ENCODE results near the gene C13orf46.

Gene C13orf46

GRCh38 chr13:113905942-113906341 lies 67.9 kb downstream of the C13orf46 start:
- no peak for DNase-seq (ENCODE audit: low read depth)

- no peak for DNase-seq (ENCODE audit: low read depth)
These were observed 68.9 kb downstream of the C13orf46 start for GRCh38 chr13:113905018-113905417.

GRCh38 chr13:113904411-113904810 lies 69.5 kb downstream of the C13orf46 start:
- DNase-seq (ENCODE audit: low read depth): no peak

- no peak for DNase-seq (ENCODE audit: low read depth)
These were observed 70.0 kb downstream of the C13orf46 start for GRCh38 chr13:113903912-113904311.

All from activated T-cell treated with anti-CD3 and anti-CD28 coated beads for 48 hours (primary cell).